NCI-H1930 (cell line): ENCODE data around the gene PCYT2.
A peak's percentile ranks its signal among the peaks of the same experiment; 100 is the strongest.

Experiments used
- DNase-seq, 2 experiments: peaks; one replicate each; lab custom pipeline; 2025; lab: John Stamatoyannopoulos, UW

Gene PCYT2

DNA sequence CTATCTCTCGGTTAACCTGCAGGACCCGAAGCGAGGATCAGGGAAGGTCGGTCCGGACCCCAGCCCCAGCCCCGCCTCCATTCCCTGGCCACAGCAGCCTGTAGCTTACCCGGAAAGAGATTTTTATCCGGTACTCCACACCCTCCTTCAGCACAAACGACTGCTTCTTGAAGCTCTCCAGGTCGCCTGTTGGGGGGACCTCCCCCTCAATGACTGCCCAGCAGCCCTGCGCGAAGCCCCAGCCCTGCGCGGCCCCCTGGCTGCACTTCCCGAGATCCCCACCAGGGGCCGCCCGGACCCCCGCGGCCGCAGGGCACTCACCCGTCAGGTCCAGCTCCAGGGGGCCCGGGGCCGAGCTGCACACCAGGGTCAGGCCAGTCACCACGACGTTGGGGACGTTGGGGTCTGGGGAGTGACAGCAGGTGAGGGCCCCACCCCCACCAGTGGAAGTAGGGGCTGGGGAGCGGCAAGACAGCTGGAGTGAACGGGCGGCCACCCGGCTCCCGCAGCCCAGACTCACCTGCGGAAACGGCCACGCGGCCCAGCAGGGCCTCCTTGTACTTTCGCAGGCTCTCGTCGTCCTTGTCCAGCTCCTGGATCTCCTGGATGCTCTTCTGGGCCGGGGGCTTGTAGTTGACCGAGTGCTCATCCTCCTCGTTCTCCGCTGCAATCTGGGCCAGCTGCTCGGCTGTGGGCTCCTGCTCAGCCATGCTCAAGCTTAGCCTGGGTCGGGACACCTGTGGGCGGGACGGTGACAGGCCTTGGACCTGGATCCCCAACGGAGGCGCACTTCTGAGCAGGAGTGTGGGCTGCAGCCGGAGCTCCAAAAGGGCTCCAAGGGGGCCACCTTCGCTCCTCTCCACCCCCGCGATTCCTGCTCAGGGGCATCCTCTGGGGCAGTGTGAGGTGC, 41.7 kb downstream of the PCYT2 start:
- no peak for DNase-seq

DNA sequence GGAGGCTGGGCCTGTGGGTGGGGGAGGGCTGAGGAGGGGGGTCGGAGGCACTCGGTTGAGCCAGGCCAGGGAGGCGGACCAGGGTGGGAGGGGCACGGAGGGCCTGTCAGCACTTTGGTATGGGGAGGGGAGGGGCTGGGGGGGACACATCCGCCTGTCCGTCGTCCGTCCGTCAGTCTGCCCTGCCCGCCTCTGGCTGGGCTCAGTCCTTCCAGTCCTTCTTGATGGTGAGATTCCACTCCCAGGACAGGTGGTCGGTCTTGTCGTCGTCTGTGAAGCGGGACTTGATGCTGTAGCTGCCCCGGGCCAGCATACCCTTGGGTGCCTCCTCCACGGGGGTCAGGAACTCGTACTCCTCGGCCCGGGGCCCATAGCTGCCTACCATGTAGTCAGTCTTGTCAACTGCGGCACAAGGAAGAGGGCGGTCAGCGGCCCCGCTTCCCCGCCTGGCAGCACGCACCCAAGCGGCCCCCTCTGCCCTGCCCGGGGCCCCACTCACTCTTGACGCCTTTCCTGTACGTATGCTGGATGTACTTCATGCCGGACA, 42.5 kb downstream of the PCYT2 start:
- DNase-seq = no peak

DNA sequence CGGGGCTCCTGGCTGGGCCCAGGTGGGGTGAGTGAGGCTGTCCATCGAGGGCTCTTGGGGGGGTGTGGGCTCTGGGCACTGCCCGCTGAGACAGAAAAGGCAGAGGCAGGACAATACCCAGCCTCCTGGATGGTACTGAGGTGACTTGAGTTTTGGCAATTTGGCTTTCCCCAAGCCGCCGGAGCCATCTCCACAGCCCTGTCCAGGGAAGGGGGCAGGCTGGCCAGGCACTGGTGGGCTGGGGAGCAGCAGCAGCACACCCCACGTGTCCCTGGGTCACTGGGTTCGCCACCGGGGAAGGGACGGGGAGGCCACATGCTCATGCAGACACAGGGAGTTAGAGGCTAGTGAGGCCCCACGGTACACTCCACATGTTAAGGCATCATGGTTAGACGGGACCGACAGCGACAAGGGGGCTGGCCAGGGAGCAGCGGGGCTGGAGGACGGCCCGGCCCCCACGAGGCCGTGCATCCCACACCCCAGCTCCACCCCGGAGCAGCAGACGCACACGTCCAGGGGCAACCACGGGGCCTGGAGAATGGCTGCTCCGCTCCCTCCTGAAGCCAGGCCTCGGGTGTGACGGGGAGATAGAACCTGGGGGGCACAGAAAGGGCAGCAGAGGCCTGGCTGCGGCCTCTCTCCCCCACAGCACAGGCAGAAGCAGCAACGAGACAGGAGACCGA, 43.1 kb downstream of the PCYT2 start:
- DNase-seq = no peak

DNA sequence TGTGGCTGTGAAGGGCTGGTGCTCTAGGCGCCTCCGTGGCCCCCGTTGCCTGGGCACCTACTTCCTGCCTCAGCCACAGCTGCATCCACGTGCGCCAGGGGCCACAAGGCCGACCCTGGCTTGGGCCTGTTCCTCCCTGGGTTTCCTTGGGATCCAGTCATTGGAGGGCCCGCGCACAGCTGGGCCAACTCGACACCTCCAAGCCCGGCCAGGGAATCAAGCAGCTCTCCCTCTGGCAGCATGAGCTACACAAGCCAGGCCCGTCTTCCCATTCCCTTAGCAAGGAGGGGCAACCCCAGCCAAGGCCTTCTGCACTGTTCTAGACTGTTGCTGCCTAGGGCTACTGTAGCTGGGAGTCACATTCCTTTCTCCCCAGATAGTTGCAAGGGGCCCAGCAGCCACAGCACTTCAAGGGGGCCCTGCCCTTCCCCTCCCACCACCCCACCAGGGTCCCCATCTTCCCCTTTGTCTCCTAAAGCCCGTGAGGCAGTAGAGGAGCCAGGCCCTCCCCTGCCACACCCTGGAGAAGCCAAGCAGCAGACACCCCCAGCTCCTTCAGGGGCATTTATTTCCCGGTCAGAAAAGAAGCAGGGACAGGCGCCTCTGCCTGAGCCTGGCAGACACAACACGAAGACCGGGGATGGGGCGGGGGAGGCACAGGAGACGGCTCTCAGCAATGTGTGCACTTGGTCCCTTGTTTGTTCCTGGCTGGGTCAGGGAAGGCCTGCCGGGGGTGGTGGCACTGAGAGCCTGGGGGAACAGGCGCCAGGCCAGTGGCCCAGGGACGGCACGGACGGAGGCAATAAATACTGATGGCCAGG, 43.8 kb downstream of the PCYT2 start:
- no peak for DNase-seq

DNA sequence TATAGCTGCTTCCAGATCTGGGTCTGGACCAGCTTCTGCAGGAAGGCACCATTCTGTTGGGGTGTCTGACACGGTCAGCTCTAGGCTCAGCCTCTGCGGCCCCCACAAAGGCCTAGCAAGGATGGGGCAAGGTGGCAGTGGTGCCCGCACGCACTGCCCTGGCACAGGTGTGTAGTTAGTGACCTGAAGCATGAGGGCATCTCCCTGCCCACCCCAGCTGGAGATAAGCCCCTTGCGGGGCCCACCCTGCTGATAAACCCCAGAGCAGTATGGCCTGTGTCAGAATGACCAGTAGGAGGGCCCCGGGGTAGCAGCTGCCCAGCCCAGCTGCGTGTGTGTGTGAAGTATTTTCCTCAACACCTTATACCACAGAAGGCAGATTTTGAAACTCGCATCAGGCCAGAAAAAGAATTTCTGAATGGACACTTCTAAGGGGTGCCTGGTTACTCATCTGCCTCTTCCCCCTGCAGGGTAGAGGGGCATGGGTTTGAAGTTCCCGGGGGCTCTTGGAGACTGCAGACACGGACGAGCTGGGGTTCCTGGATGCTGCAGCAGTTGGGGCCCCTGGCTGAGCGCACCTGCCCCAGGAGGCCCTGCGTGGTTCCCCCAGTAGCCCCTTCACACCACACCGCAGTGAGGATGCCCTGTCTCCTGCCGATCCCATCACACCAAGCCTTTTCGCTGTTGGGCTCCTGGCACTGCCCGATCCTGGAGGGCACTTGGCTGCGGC, 44.6 kb downstream of the PCYT2 start:
- DNase-seq = no peak

DNA sequence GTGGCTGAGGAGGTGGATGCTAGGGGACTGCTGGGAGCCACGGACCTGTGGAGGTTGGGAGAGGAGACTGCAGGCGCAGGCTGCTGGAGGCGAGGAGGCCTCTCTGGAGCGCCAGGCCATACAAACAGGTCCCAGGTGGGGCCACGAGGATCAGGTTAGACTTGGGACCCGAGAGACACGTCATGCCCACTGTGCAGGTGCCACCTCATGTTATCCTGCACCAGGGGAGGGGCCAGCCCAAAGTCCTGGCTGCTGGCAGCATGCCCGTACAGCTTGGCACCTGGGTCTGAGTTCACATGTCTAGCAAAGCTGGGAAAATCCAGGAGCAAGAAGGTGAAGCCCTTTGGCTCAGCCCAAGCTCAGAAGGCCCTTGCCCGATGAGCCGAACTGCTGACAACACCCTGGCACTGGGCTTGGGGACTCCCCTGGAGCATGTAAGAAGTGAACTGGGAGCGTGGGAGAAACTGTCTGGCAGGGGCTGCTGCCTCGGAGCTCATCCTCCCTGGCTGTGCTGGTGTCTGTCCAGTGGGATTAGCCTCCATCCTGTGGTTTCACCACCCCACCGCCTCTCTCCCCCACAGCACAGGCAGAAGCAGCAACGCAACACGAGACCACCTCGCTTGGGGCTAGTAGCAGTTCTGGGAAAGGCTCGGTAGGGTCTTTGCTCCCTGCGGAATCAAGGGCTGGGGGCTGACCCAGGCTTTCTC, 45.3 kb downstream of the PCYT2 start:
- DNase-seq = no peak

DNA sequence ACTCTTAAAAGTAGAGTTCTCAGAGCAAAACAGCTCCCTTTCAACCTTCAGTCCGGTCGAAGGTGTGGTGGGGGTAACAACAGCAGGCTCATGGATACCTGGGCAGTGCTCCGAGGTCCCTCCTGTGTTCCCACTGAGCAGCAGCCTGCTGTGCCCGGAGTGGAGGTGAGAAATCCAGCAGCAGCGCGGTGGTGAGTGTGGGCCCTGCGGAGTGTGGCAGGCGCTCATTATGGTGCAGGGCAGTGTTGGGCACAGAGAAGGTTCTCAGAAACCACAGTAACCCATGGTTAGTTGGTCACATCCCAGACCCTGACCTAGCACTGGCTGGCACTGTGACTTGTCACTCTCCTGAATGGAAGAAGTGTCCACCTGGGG, 45.9 kb downstream of the PCYT2 start:
- DNase-seq = no peak

DNA sequence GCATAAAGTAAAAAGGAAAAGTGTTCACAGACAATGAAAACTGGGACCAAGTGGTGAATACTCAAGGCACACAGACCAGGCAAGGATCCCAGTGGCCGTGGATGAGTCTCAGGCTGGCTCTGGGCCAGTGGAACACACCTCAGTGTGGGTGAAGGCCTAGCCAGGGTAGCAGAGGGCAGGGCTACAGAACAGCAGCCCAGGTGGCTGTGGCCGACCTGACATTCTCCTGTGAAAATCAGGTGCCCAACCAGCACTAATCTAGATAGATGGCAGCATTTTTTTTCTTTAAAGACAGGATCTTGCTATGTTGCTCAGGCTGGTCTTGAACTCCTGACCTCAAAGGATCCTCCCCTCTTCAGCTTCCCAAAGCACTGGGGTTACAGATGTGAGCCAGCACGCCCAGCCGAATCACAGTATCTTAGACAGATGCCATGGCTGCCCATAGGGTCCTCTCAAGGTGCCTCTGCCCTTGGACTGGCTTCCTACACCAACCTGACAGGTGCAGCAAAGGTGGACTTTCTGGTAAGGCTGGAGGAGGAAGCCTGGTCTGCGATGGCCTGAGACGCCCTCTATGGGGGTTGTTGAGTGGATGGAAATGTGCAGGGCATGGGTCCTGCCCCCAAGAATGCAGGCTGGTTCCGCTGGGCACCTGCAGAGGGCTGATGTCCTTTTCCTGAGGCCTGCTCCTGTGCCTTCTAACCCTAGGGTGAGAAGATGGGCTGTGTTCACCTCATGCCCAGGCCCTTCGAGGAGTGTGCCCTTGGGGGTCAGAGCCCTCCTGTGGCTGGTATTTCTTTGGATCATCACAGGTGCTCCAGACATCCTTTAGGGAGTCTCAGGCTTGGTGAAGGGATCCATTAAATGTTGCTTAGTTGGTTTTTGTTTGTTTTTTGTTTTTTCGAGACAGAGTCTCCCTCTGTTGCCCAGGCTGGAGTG, 47.1 kb downstream of the PCYT2 start:
- peak in 1 of 2 experiments; percentile 38 for DNase-seq

DNA sequence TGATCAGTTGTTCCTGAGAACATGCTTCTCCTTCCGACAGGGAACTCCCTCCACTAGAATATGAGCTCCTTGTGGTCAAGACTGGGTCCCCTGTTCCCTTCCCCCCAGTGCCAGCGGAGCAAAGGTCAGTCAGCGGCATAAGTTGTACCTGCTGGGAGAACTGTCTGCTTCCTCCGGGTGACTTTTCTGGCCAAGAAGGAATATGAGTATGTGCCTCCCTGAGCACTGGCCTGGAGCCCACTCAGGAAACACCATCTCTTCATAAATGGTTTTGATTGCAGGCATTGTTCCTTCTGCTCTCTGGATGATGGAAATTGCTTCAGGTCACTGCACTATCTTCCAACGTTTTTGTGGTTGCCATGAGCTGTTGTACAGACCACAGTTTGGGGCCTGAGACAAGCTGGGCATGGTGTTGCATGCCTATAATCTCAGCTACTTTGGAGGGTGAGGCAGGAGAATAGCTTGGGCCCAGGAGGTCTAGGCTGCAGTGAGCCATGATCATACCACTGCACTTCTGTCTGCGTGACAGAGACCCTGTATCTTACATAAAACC, 48.0 kb downstream of the PCYT2 start:
- DNase-seq = no peak

DNA sequence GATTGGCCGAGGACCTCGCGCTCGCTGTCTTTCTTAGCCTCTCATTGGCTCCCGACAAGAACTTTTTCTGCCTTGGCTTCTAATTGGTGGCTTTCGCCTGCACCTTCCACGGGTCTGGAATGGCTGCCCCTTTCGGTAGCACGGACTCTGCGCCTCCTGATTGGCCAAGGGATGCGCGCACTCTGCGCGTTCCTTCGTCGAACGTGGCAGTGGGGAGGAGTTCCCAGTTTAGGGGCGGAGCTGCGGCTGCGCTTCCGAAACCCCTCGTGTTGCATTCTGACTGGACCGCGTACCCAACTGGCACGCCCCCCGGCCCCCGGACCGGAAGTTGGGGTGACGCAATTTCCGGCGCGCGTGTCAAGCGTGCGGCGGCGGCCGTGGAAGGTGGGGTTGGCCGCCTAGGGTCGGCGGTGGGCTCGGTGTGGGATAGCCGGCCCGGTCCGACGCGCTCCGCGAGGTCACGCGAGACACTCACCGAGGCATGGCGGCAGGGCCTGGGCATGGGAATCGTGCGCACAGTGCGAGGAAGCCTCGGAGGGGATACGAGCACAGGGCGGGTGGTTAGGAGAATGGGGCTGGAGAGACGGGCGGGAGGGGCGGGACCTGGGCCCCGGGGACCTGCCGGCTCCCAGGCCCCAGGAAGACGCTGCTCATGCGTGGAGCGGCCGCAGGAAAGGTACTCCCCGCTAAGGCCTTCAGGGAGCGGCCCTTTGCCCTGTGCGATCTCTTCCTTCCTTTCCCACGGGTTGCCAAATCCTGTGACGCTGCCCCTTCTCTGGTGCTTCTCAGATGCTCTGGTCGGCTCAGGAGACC, 50.2 kb downstream of the PCYT2 start:
- peak; percentile 100 for DNase-seq

DNA sequence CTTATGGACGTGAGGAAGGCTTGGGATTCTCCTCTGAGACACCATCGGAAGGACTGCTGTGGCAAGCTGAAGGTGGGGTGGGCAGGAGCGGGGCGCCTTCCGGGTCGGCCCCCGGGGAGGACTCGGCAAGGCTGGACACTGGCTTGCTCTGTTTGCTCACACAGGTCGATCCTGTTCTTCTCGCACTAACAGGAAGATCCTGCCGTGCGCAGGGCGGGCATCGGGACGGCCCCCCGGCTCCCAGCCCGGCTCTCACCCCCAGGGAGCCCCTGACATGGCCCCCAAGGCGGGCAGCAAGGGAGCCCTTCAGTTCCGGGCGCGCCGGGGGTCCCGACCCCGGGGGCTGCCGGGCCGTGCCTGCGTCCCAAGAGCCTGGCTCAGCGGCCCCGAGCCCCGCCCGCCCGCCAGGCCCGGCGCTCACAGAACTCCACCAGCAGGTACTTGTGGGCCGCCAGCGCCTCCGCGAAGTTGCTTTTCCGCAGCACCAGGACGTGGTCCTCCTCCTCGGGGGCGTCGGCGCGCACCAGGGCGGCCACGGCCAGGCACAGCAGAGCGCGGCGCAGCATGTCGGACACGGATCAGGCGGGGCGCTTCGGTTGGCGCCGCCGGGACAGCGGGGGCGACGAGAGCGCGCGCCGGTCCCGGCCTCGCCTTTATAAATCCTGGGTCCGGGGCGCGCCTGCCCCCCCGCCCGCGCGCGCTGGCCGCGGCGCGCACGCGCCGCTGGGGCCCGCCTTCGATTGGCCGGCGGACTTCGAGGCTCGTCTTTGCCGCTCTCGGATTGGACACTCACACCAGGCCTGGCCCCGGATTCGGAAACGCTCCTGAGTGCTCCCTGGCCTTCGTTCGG, 51.1 kb downstream of the PCYT2 start, which contains the start of gene P4HB:
Gene P4HB, minus strand, starts transcription at position 630 of the 850 bp plus-strand sequence. Its CDS starts 64 bp downstream, at position 566.
- no peak for DNase-seq

DNA sequence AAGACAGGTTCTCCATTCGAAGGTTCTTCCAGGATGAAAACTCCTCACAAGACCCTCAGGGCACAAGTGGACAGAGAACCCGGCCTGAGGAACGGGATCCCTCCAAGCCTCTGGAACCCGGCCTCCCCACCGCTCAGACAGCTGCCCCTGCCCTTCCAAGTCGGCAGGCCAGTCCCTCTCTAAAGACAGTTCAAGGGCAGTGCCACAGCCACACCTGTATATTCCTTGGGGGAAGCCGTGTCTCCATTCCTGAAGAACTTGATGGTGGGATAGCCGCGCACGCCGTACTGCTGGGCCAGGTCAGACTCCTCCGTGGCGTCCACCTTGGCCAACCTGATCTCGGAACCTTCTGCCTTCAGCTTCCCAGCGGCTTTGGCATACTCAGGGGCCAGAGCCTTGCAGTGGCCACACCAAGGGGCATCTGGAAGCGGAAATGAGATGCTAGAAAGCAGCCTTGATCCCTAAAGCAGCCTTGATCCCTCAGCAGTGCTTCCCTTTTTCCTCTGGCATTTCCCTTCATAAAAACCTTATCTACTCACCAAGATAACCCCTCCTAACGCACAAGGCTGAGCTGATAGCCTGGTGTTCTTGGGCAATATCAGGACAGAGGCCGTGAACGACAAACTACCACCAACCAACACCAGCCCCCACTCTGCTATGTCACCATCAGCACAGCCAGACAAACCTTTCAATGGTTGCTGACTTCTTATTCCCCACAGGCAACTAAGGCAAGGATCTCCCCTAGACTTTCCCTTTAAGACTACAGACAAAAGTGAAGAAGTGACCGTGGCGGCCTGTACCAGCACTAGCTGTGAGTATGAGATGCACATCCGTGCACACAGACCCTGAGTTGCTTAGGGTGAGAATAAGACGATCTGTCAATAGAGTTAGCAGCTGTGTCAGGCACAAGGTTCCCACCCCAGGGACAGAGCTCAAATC, 52.0 kb downstream of the PCYT2 start:
- DNase-seq = no peak

DNA sequence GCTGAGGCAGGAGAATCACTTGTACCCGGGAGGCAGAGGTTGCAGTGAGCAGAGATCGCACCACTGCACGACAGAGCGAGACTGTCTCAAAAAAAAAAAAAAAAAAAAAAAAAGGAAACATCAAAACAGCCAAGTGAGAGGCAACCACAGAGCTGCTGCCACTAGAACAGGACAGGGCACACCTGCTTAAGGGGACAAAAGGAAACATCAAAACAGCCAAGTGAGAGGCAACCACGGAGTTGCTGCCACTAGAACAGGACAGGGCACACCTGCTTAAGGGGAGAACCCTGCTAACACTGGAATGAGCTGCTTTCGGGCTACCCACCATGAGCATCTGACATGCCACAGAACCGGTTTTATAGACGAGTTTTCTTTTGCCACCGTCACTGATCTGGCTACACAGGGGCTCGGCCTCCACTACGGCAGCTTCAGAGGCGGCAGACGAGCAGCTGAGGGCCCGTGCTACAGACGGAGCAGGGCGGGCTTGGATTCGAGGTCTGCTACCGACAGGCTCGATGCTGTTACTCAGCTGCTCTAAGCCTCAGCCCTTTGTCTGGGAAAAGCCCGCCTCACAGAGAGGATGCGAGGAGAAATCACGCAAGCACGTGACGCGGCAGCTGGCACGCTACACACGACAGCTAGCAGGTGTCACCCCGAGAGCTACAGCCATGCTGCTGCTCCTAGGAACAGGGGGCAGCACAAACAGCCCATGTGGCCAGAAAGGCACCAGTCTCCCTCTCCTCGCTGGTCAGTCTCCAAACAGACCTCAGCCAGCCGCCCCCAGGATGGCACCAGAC, 52.8 kb downstream of the PCYT2 start:
- DNase-seq = no peak

DNA sequence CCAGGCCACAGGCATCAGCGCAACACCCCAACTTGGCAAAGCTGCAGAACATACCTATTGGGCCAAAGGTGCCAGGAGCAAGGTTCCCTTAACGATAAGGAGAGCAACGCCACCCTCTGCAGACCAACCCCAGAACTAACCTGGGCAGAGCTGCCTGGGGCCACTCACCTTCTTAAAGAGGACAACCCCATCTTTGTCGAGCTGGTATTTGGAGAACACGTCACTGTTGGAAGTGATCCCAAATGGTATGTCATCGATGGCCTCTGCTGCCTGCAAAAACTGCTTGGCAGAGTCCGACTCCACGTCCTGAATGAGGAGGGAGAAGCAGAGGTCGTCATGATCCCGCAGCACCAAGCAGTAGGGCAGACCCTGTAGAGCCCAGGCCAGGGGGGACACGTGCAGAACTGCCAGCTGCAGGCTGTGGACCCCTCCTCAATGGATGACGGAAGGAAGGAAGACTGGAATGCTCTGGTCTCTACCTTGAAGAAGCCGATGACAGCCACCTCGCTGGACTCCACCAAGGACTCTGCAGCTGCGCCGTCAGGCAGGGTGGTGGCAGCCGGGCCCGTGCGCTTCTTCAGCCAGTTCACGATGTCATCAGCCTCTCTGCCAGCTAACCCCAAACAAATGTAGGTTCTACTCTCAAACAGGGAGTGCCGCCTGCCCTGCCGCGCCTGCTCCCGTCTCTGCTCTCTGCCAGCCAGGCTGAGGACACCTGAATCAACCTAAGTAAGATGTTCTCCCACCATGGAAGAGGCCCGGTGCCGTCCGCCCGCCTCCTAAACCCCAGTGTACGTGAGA, 56.0 kb downstream of the PCYT2 start:
- DNase-seq = no peak

DNA sequence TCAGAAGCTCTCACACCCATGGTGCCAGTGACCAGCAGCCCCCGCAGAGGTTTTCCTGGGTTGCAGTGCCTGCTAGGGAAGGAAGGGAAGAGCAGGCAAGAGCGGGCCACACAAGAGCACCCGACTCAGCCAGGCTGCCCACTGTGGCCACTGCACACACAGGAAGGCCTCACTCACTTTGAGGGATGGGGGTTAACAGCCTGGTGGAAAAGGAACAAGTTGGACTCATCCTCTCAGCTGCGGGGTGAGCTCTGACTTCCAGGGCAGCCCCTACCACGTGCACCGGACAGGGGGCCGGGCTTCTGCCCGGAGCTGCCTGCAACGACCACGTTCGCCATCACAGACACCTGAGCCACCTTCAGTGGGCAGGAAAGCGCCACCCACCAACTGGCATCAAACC, 59.0 kb downstream of the PCYT2 start:
- no peak for DNase-seq
